K562 (cell line): ENCODE data around the gene NAP1L4. TPM values are rescaled to one million over a fixed set of nuclear protein-coding genes. Genes with fewer than 3 reads are reported as not detected.

Source experiments
- BRF1 ChIP-seq: IDR thresholded peaks from 3 replicates; pipeline ENCODE4 v1.6.1; 2011; ENCODE audit warnings: borderline replicate concordance, mild to moderate bottlenecking; ENCODE audit not compliant: insufficient read length; ENCODE audit errors: extremely low read depth
- CBX2 ChIP-seq: fragments of 200-600 bp; sonication (generic); IDR thresholded peaks from one replicate; pipeline ENCODE4 v1.6.1; 2012; ENCODE audit warnings: mild to moderate bottlenecking, low read length, inconsistent platforms; ENCODE audit not compliant: insufficient read depth, poor library complexity, severe bottlenecking
- EP300 ChIP-seq: IDR thresholded peaks from 2 replicates; pipeline ENCODE4 v1.6.1; 2012; ENCODE audit warnings: low read length, improper control_type of control experiment
- HLTF ChIP-seq: fragments of 450-650 bp; IDR thresholded peaks from 2 replicates; pipeline ENCODE4 v1.6.1; 2016
- HNRNPH1 ChIP-seq: fragments of 200-400 bp; formaldehyde crosslinking; optimal IDR thresholded peaks from 2 replicates; pipeline ENCODE3; 2017; ENCODE audit warnings: low read depth, mild to moderate bottlenecking, low read length, moderate library complexity
- MXD1 ChIP-seq: fragments of 250-450 bp; sonication (Bioruptor Pico); IDR thresholded peaks from 2 replicates; pipeline ENCODE4 v1.8.0; 2021; ENCODE audit warnings: borderline replicate concordance, mild to moderate bottlenecking, moderate library complexity; ENCODE audit not compliant: poor library complexity, severe bottlenecking
- MYBL2 ChIP-seq, 2 experiments: fragments of 450-650 bp in 1 of 2; sonication (generic) in 1 of 2; formaldehyde crosslinking in 1 of 2; IDR thresholded peaks; 2 replicates each; pipeline versions ENCODE4 v1.6.1 to v1.8.1; 2017 to 2022; ENCODE audit warnings: borderline replicate concordance in 1 of 2, inconsistent platforms in 1 of 2, low read depth in 1 of 2, mild to moderate bottlenecking in 1 of 2, missing genetic modification reagents in 1 of 2, moderate library complexity in 1 of 2
- RBM25 ChIP-seq: fragments of 200-400 bp; formaldehyde crosslinking; IDR thresholded peaks from 2 replicates; pipeline ENCODE4 v1.6.1; 2018; ENCODE audit warnings: low read length, low read depth, moderate library complexity; ENCODE audit not compliant: severe bottlenecking
- SMAD1 ChIP-seq: fragments of 150-350 bp; IDR thresholded peaks from 2 replicates; pipeline ENCODE4 v1.6.1; 2014; ENCODE audit warnings: low read length, low read depth; ENCODE audit not compliant: partially characterized antibody
- ZFP36 ChIP-seq: fragments of 150-350 bp; IDR thresholded peaks from 2 replicates; pipeline ENCODE4 v1.6.1; 2018; ENCODE audit warnings: low read length, low read depth; ENCODE audit not compliant: partially characterized antibody
- ZNF24 ChIP-seq: fragments of 450-650 bp; IDR thresholded peaks from 2 replicates; pipeline ENCODE4 v1.6.1; 2016
- ZNF407 ChIP-seq: fragments of 450-650 bp; IDR thresholded peaks from 2 replicates; pipeline ENCODE4 v1.6.1; 2016; ENCODE audit warnings: low read depth
- ZNF583 ChIP-seq: fragments of 250-450 bp; sonication (Bioruptor Pico); IDR thresholded peaks from 2 replicates; pipeline ENCODE4 v1.4.0; 2020
- polyA plus RNA-seq, 8 experiments: library from polyadenylated mRNA; depleted of rRNA in 4 of 8; stranded (reverse) in 5 of 8; unstranded in 3 of 8; fragments of >200 nt; fragmentation: Nextera tagmentation in 2 of 8; fragmentation: Illumina TruSeq in 1 of 8; extraction: Ambion mirVana in 2 of 8; extraction: Trizol in 1 of 8; gene quantifications; 2 replicates each; pipeline versions ENCODE4 v1.2.1 to v1.2.3, GENCODE V29; 2011 to 2014; ENCODE audit warnings: inconsistent platforms in 1 of 8, missing spikeins in 1 of 8
- total RNA-seq, 7 experiments: library from RNA; depleted of rRNA in 6 of 7; stranded (reverse); fragments of >200 nt in 6 of 7; fragmentation: Illumina TruSeq in 2 of 7; extraction: Trizol in 2 of 7; gene quantifications; 2 replicates each; pipeline versions ENCODE4 v1.2.1 to v1.2.3, GENCODE V29; 2011 to 2021; ENCODE audit warnings: low replicate concordance in 1 of 7
- TF ChIP-seq, protein P1 (sequence below): sonication (generic); formaldehyde crosslinking; IDR thresholded peaks from 2 replicates; pipeline ENCODE4 v1.8.0; 2022; ENCODE audit warnings: mild to moderate bottlenecking, missing genetic modification reagents

NAP1L4 gene
- total and polyA plus RNA-seq, 9 of the 15 experiments (the other 6 are each of a cell fraction or from before 2014, with no cell fraction given), result 34.1 to 237 (median 179) TPM

DNA sequence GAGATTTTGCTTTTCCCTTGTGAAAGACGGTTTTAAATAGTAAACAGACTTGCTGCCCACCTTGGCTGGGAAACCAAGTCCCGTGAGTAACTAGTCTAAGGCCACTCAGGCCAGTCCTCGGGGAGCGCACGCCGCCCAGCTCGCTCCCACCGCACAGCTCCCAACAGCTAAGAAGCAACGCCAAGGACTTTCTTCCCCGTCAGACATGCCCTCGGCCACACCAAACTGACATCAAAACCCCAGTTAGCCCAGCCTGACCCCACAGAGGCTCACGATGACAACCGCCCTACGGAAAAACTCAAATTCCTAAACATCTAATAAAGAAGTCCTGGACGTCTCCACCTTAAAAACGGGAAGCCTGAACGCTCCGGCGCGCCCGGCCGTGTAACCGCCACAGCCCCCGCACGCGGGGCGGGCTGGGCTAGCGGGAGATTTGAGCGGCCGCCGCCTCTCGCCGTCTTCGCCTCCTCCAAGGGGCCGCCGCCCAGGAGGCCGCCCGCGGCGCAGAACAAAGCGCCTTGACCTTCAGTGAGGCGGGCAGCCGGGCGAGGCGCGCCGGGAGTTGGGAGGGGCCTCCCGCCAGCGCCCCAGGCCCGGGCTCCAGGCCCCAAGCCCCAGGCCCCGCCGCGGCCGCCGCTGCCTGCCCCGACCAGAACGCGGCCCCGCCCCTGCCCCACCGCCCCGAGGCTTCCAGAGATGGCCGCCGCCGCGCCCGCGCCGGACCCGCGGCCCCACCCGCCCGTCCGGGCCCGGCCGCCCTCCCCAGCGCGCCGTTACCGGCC, 486 bp downstream of the NAP1L4 start (continued):
- TF ChIP-seq ZNF407, result no peak
- TF ChIP-seq EP300, result no peak
- TF ChIP-seq ZNF24, result no peak
- TF ChIP-seq RBM25, result no peak
- no peak for TF ChIP-seq MYBL2 (IDR thresholded peaks at IDR 0.05; ENCODE audit: low read depth)
- TF ChIP-seq MYBL2 (CRISPR knock-in tag; IDR thresholded peaks at IDR 0.05; ENCODE audit: borderline replicate concordance), result no peak
- no peak for TF ChIP-seq ZFP36
- TF ChIP-seq HNRNPH1, result no peak
- TF ChIP-seq, protein P1, sequence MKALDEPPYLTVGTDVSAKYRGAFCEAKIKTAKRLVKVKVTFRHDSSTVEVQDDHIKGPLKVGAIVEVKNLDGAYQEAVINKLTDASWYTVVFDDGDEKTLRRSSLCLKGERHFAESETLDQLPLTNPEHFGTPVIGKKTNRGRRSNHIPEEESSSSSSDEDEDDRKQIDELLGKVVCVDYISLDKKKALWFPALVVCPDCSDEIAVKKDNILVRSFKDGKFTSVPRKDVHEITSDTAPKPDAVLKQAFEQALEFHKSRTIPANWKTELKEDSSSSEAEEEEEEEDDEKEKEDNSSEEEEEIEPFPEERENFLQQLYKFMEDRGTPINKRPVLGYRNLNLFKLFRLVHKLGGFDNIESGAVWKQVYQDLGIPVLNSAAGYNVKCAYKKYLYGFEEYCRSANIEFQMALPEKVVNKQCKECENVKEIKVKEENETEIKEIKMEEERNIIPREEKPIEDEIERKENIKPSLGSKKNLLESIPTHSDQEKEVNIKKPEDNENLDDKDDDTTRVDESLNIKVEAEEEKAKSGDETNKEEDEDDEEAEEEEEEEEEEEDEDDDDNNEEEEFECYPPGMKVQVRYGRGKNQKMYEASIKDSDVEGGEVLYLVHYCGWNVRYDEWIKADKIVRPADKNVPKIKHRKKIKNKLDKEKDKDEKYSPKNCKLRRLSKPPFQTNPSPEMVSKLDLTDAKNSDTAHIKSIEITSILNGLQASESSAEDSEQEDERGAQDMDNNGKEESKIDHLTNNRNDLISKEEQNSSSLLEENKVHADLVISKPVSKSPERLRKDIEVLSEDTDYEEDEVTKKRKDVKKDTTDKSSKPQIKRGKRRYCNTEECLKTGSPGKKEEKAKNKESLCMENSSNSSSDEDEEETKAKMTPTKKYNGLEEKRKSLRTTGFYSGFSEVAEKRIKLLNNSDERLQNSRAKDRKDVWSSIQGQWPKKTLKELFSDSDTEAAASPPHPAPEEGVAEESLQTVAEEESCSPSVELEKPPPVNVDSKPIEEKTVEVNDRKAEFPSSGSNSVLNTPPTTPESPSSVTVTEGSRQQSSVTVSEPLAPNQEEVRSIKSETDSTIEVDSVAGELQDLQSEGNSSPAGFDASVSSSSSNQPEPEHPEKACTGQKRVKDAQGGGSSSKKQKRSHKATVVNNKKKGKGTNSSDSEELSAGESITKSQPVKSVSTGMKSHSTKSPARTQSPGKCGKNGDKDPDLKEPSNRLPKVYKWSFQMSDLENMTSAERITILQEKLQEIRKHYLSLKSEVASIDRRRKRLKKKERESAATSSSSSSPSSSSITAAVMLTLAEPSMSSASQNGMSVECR, result peak; percentile 33; the same call in 1 of the 2 replicates
- TF ChIP-seq SMAD1, result no peak
- TF ChIP-seq BRF1, result no peak
- TF ChIP-seq MXD1 (CRISPR knock-in tag), result no peak
- no peak for TF ChIP-seq ZNF583 (CRISPR knock-in tag)
- TF ChIP-seq HLTF, result no peak
- TF ChIP-seq CBX2, result no peak
